ENCODE data around the gene PPP2R2C. TPM values are rescaled to one million over a fixed set of nuclear protein-coding genes. Genes with fewer than 3 reads are reported as not detected.

The PPP2R2C gene
- total and polyA plus RNA-seq, 12 donors: 0.14 to 10.6 (median 4.2) TPM

DNA sequence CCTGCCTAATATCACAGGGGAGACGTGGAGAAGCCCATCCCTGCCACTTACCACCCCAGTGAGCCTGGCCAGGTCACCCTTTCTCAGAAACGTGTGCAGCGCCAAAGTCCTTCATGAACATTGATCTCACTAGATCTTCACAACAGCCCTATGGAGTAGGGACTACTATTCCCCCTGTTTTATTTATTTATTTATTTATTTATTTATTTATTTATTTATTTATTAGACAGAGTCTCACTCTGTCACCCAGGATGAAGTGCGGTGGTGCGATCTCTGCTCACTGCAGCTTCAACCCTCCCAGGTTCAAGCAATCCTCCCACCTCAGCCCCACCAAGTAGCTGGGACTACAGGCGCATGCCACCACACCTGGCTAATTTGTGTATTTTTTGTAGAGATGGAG lies 61.8 kb downstream of the PPP2R2C start:
- no peak for ATAC-seq
- H3K27me3 ChIP-seq: peaks cover 0 to 41% (median 11%) of the 10 kb centered on the region in 7 donors
- no peak for DNase-seq
- no peaks in the 10 kb centered on the region for H3K36me3 ChIP-seq
- no peak overlapping the region for H3K27ac ChIP-seq
- TF ChIP-seq, protein P1, sequence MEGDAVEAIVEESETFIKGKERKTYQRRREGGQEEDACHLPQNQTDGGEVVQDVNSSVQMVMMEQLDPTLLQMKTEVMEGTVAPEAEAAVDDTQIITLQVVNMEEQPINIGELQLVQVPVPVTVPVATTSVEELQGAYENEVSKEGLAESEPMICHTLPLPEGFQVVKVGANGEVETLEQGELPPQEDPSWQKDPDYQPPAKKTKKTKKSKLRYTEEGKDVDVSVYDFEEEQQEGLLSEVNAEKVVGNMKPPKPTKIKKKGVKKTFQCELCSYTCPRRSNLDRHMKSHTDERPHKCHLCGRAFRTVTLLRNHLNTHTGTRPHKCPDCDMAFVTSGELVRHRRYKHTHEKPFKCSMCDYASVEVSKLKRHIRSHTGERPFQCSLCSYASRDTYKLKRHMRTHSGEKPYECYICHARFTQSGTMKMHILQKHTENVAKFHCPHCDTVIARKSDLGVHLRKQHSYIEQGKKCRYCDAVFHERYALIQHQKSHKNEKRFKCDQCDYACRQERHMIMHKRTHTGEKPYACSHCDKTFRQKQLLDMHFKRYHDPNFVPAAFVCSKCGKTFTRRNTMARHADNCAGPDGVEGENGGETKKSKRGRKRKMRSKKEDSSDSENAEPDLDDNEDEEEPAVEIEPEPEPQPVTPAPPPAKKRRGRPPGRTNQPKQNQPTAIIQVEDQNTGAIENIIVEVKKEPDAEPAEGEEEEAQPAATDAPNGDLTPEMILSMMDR (IDR thresholded peaks at IDR 0.05): no peak
- no peaks in the 10 kb centered on the region for H3K4me1 ChIP-seq
- H3K4me3 ChIP-seq: no peak overlapping the region
- no peaks in the 10 kb centered on the region for H3K9me3 ChIP-seq
- 83 to 87% methylated on average over 6 of the region's 6 CpGs for WGBS, 2 donors
- intact Hi-C loops (cut with DNase I): no loop called here

DNA sequence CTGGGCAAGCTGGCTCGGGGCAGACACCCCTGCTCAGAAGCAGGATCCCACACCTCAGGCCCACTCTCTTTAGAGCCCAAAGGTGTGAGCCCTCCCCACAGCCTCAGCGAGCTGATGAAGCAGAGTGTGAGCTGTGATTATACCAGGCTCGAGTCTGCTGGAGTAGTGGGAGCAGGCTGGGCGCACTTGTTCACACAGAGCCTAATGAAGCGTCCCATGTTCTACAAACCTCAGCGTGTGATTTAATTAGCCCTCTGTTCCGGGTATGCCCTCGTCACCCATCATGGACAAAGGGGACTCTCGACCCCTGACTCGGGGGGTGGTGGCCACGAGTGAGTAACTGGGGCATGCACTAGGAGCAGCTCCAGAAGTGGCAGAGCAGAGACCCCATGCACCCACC lies 62.3 kb downstream of the PPP2R2C start:
- DNase-seq: no peak
- intact Hi-C loops (cut with DNase I): no loop called here
- no peaks in the 10 kb centered on the region for H3K36me3 ChIP-seq
- H3K4me1 ChIP-seq: no peaks in the 10 kb centered on the region
- TF ChIP-seq, protein P1 (IDR thresholded peaks at IDR 0.05): no peak
- 77 to 84% methylated on average over 11 of the region's 11 CpGs for WGBS, 2 donors
- no peak overlapping the region for H3K27ac ChIP-seq
- no peak for ATAC-seq
- H3K4me3 ChIP-seq: no peak overlapping the region
- no peaks in the 10 kb centered on the region for H3K9me3 ChIP-seq
- H3K27me3 ChIP-seq: peaks cover 0 to 43% (median 16%) of the 10 kb centered on the region in 7 donors

DNA sequence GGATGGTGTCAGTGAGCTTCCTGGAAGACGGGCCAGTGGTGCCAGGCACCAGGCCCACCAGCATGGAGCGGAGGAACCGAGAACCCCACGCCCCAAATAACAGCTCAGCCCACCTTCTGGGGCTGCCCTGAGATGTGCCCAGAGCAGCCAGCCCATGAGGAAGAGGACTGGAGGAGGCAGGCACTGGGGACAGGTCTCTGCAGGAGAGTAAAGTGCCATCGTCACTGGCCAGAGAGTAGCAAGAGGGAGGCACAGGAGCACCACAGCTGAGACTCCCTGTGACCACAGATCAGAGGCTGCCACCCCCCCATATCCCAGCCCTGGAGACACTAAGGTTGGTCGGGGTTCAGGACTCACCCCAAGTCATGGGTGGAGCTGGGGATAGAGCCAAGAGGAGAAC lies 63.0 kb downstream of the PPP2R2C start:
- 69 to 70% methylated on average over 6 of the region's 6 CpGs for WGBS, 2 donors
- H3K4me1 ChIP-seq: no peaks in the 10 kb centered on the region
- DNase-seq: no peak

DNA sequence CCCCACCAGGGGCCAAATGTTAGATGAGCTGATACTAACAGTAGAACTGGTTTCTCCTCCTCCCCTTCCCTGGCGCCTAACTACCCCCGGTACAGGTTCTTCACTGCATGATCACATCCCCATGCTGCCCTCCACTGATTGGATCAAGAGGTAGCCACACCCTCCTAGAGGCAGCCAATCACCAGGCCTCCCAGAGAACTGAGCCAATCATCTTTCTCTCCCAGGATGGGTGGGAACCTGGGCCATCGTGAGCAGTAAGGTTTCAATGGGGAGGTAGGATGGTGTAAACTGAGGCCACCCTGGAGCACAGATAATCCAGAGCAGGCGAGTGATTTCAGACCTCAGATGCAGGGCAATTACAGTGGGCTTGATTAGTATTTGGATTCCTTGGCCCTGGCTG lies 64.2 kb downstream of the PPP2R2C start:
- Histone ChIP-seq H3K4me1 (peaks cover 0 to 2% (median 0%) of the 10 kb centered on the region in 9 donors), H3K4me3 (no peak overlapping the region), H3K9me3 (no peaks in the 10 kb centered on the region), H3K27ac (no peak overlapping the region), H3K36me3 (no peaks in the 10 kb centered on the region), H3K27me3 (peaks cover 0 to 54% (median 30%) of the 10 kb centered on the region in 7 donors)
- DNase-seq: no peak
- WGBS, 2 donors: 56 to 75% methylated on average over 4 of the region's 4 CpGs
- intact Hi-C loops (cut with DNase I): no loop called here
- TF ChIP-seq, protein P1 (IDR thresholded peaks at IDR 0.05): no peak
- ATAC-seq: no peak

More for the DNA sequence above, 63.0 kb downstream of the PPP2R2C start:
- intact Hi-C loops (cut with DNase I): no loop called here
- Histone ChIP-seq H3K4me3 (no peak overlapping the region), H3K9me3 (no peaks in the 10 kb centered on the region), H3K27me3 (peaks cover 0 to 48% (median 21%) of the 10 kb centered on the region in 7 donors), H3K27ac (no peak overlapping the region), H3K36me3 (no peaks in the 10 kb centered on the region)
- TF ChIP-seq, protein P1 (IDR thresholded peaks at IDR 0.05): no peak
- no peak for ATAC-seq
